K562 (cell line): ENCODE measurements around the gene NECAB3. TPM values are rescaled to one million over a fixed set of nuclear protein-coding genes. Genes with fewer than 3 reads are reported as not detected.

Experiments
- CCNT2 ChIP-seq: IDR thresholded peaks from 2 replicates; pipeline ENCODE4 v1.6.1; 2011; ENCODE audit warnings: borderline replicate concordance, low read depth, mild to moderate bottlenecking, moderate library complexity, mixed read lengths, low read length; ENCODE audit not compliant: insufficient read length; ENCODE audit errors: extremely low read depth
- FOS ChIP-seq: IDR thresholded peaks from 3 replicates; pipeline ENCODE4 v1.6.1; 2011; ENCODE audit not compliant: insufficient read length; ENCODE audit errors: extremely low read depth
- FOXP4 ChIP-seq: sonication (generic); formaldehyde crosslinking; IDR thresholded peaks from 2 replicates; pipeline ENCODE4 v1.8.0; 2022; ENCODE audit warnings: mild to moderate bottlenecking, missing genetic modification reagents, borderline replicate concordance
- GABPB1 ChIP-seq: sonication (generic); formaldehyde crosslinking; IDR thresholded peaks from 2 replicates; pipeline ENCODE4 v1.8.0; 2022; ENCODE audit warnings: mild to moderate bottlenecking, missing genetic modification reagents
- MYC ChIP-seq, 2 experiments: fragments of 250-450 bp in 1 of 2; sonication (Bioruptor Pico) in 1 of 2; IDR thresholded peaks; 2 replicates each; pipeline versions ENCODE4 v1.5.1 to v1.6.1; 2012 to 2021; ENCODE audit warnings: low read depth in 2 of 2, borderline replicate concordance in 1 of 2, improper control_type of control experiment in 1 of 2, low read length in 1 of 2, mild to moderate bottlenecking in 1 of 2, moderate library complexity in 1 of 2
- NCOA1 ChIP-seq: fragments of 450-650 bp; IDR thresholded peaks from 2 replicates; pipeline ENCODE4 v1.6.1; 2016; ENCODE audit warnings: low read depth
- NR2C2 ChIP-seq, 2 experiments: fragments of 200-800 bp in 1 of 2; sonication (Bioruptor generic) in 1 of 2; sonication (generic) in 1 of 2; formaldehyde crosslinking in 1 of 2; IDR thresholded peaks; 2 replicates each; pipeline versions ENCODE4 v1.6.1 to v1.8.0; 2016 to 2022; ENCODE audit warnings: mild to moderate bottlenecking in 1 of 2, missing compliant biosample characterization in 1 of 2, missing genetic modification characterization in 1 of 2, missing genetic modification reagents in 1 of 2
- PTTG1 ChIP-seq: fragments of 450-650 bp; IDR thresholded peaks from 2 replicates; pipeline ENCODE4 v1.6.1; 2016; ENCODE audit warnings: low read depth, mild to moderate bottlenecking, missing genetic modification characterization, missing compliant biosample characterization
- REST ChIP-seq, 2 experiments: fragments of 450-650 bp; formaldehyde crosslinking in 1 of 2; IDR thresholded peaks; 2 replicates each; pipeline versions ENCODE4 v1.4.0 to v1.6.1; 2014 to 2020; ENCODE audit warnings: mild to moderate bottlenecking in 2 of 2, borderline replicate concordance in 1 of 2, low read depth in 1 of 2
- USF2 ChIP-seq: sonication (generic); formaldehyde crosslinking; IDR thresholded peaks from 2 replicates; pipeline ENCODE4 v1.5.0; 2020; ENCODE audit warnings: missing genetic modification reagents
- YY1 ChIP-seq, 3 experiments: IDR thresholded peaks; 2 replicates each; pipeline ENCODE4 v1.6.1; 2011; ENCODE audit warnings: low read length in 2 of 3, mild to moderate bottlenecking in 2 of 3, moderate library complexity in 2 of 3, borderline replicate concordance in 1 of 3, control low read depth in 1 of 3, low read depth in 1 of 3; ENCODE audit not compliant: insufficient read depth in 3 of 3, insufficient replicate concordance in 2 of 3, control insufficient read depth in 1 of 3, insufficient read length in 1 of 3; ENCODE audit errors: extremely low read depth in 1 of 3
- ZBTB1 ChIP-seq: sonication (generic); formaldehyde crosslinking; IDR thresholded peaks from 2 replicates; pipeline ENCODE4 v1.8.1; 2023; ENCODE audit warnings: missing genetic modification reagents, low read depth, mild to moderate bottlenecking, borderline replicate concordance
- polyA plus RNA-seq, 8 experiments: library from polyadenylated mRNA; depleted of rRNA in 4 of 8; stranded (reverse) in 5 of 8; unstranded in 3 of 8; fragments of >200 nt; fragmentation: Nextera tagmentation in 2 of 8; fragmentation: Illumina TruSeq in 1 of 8; extraction: Ambion mirVana in 2 of 8; extraction: Trizol in 1 of 8; gene quantifications; 2 replicates each; pipeline versions ENCODE4 v1.2.1 to v1.2.3, GENCODE V29; 2011 to 2014; ENCODE audit warnings: inconsistent platforms in 1 of 8, missing spikeins in 1 of 8
- total RNA-seq, 7 experiments: library from RNA; depleted of rRNA in 6 of 7; stranded (reverse); fragments of >200 nt in 6 of 7; fragmentation: Illumina TruSeq in 2 of 7; extraction: Trizol in 2 of 7; gene quantifications; 2 replicates each; pipeline versions ENCODE4 v1.2.1 to v1.2.3, GENCODE V29; 2011 to 2021; ENCODE audit warnings: low replicate concordance in 1 of 7

Gene NECAB3
- total and polyA plus RNA-seq, 9 of the 15 experiments (the other 6 are each of a cell fraction or from before 2014, with no cell fraction given), result 0.94 to 63.3 (median 31.5) TPM

- TF ChIP-seq PTTG1 (tag), result no peak
- peak; percentile 80 for TF ChIP-seq MYC (IDR thresholded peaks at IDR 0.05; ENCODE audit: low read depth, low read length)
- TF ChIP-seq MYC (CRISPR knock-in tag; IDR thresholded peaks at IDR 0.05; ENCODE audit: borderline replicate concordance, low read depth), result no peak
- peak; percentile 63 for TF ChIP-seq CCNT2
- TF ChIP-seq NCOA1, result peak; percentile 54; the same call in 1 of the 2 replicates
- TF ChIP-seq NR2C2 (CRISPR knock-in tag; IDR thresholded peaks at IDR 0.05), result no peak
- peak; percentile 50; the same call in 1 of the 2 replicates for TF ChIP-seq NR2C2 (tag; IDR thresholded peaks at IDR 0.05)
- peak; percentile 78 for TF ChIP-seq USF2
- TF ChIP-seq GABPB1 (CRISPR knock-in tag), result 0 out of 2 replicates have a peak, but pooled peaks have one; percentile 43
- peak; percentile 75 for TF ChIP-seq FOS
- TF ChIP-seq YY1 (IDR thresholded peaks at IDR 0.05; ENCODE audit: borderline replicate concordance in 1 of 3, control insufficient read depth in 1 of 3, extremely low read depth in 1 of 3, insufficient read depth in 3 of 3, insufficient read length in 1 of 3, insufficient replicate concordance in 2 of 3, low read depth in 1 of 3, low read length in 2 of 3), result peak in 2 of 3 experiments; percentile 29 to 54
- no peak for TF ChIP-seq FOXP4 (CRISPR knock-in tag)
- TF ChIP-seq REST (IDR thresholded peaks at IDR 0.05; ENCODE audit: borderline replicate concordance), result peak; percentile 94
- no peak for TF ChIP-seq REST (CRISPR knock-in tag; IDR thresholded peaks at IDR 0.05; ENCODE audit: low read depth)
- peak; percentile 19; the same call in 1 of the 2 replicates for TF ChIP-seq ZBTB1 (CRISPR knock-in tag)
Measured at GRCh38 chr20:33686100-33686983, 12.1 kb upstream of the NECAB3 start, which contains the start of gene E2F1 (continued).
